Uterus (tissue), 4 donors: ENCODE measurements around the gene CDT1. TPM values are rescaled to one million over a fixed set of nuclear protein-coding genes. Genes with fewer than 3 reads are reported as not detected.
"Not testable (repeated sequence)": the region's sequence is repeated elsewhere in the genome, so short reads cannot be mapped to it uniquely, and the experiment has no call there.

Experiments
- DNase-seq, 2 donors: peaks; one replicate each; pipeline ENCODE4 v3.0.0-alpha.2; 2019 to 2020
- H3K27ac ChIP-seq, 2 donors: fragments of 200-600 bp; sonication (generic); 1 replicate in 1 of 2; 2 replicates in 1 of 2; pipeline ENCODE4 v1.5.1; 2016 to 2018
- H3K27me3 ChIP-seq, 2 donors: fragments of 200-600 bp; sonication (generic); one replicate each; pipeline ENCODE4 v1.5.1; 2018 to 2019; ENCODE audit warnings: control low read depth in 1 of 2
- H3K36me3 ChIP-seq, 2 donors: fragments of 200-600 bp; sonication (generic); one replicate each; pipeline ENCODE4 v1.5.1; 2019; ENCODE audit warnings: control low read depth in 1 of 2
- H3K4me1 ChIP-seq, 2 donors: fragments of 200-600 bp; sonication (generic); one replicate each; pipeline ENCODE4 v1.5.1; 2018 to 2019; ENCODE audit warnings: control low read depth in 1 of 2
- H3K4me3 ChIP-seq, 2 donors: fragments of 200-600 bp; sonication (generic); 1 replicate in 1 of 2; 2 replicates in 1 of 2; pipeline ENCODE4 v1.5.1; 2018 to 2019; ENCODE audit warnings: mild to moderate bottlenecking in 1 of 2
- H3K9me3 ChIP-seq, 2 donors: fragments of 200-600 bp; sonication (generic); one replicate each; pipeline ENCODE4 v1.5.1; 2019; ENCODE audit warnings: control low read depth in 1 of 2
- POLR2A ChIP-seq, 2 donors: fragments of 450-650 bp; IDR thresholded peaks; one replicate each; pipeline ENCODE4 v1.6.1; 2016; ENCODE audit warnings: antibody characterized with exemption in 2 of 2, mild to moderate bottlenecking in 1 of 2, moderate library complexity in 1 of 2
- intact Hi-C: fragments of 100-400 bp; cut with DNase I; formaldehyde crosslinking; loops from one replicate; pipeline ENCODE4 v1.15.1; 2023; ENCODE audit warnings: low total_unique reads
- total RNA-seq, 4 donors: library from RNA; depleted of rRNA in 3 of 4; stranded (reverse); fragments of >200 nt in 3 of 4; gene quantifications; one replicate each; pipeline versions ENCODE4 v1.1.0 to v1.2.4, GENCODE V29; 2014 to 2023
- TF ChIP-seq, protein P1 (sequence below), 4 experiments: fragments of 200-600 bp in 2 of 4; fragments of 450-650 bp in 2 of 4; sonication (generic) in 2 of 4; IDR thresholded peaks; one replicate each; pipeline ENCODE4 v1.5.1; 2016 to 2019; ENCODE audit warnings: antibody characterized with exemption in 4 of 4, mild to moderate bottlenecking in 2 of 4, moderate library complexity in 1 of 4
- donor health status: DM: yes; HTN: yes; CAD: no.

Gene CDT1
- total RNA-seq, 4 donors from 2014 or later, result 0.34 to 6.6 TPM; not detected in 2

GRCh38 chr16:88768071-88768783 lies 35.4 kb upstream of the CDT1 start:
- Histone ChIP-seq H3K36me3 (no peaks in the 10 kb centered on the region), H3K27ac (peak overlapping the region; percentile 55 to 65), H3K27me3 (no peaks in the 10 kb centered on the region), H3K4me3 (peak overlapping the region in 1 of 2 donors; percentile 8), H3K9me3 (no peaks in the 10 kb centered on the region), H3K4me1 (peaks cover 10 to 55% of the 10 kb centered on the region in 2 donors)
- TF ChIP-seq, protein P1, sequence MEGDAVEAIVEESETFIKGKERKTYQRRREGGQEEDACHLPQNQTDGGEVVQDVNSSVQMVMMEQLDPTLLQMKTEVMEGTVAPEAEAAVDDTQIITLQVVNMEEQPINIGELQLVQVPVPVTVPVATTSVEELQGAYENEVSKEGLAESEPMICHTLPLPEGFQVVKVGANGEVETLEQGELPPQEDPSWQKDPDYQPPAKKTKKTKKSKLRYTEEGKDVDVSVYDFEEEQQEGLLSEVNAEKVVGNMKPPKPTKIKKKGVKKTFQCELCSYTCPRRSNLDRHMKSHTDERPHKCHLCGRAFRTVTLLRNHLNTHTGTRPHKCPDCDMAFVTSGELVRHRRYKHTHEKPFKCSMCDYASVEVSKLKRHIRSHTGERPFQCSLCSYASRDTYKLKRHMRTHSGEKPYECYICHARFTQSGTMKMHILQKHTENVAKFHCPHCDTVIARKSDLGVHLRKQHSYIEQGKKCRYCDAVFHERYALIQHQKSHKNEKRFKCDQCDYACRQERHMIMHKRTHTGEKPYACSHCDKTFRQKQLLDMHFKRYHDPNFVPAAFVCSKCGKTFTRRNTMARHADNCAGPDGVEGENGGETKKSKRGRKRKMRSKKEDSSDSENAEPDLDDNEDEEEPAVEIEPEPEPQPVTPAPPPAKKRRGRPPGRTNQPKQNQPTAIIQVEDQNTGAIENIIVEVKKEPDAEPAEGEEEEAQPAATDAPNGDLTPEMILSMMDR (IDR thresholded peaks at IDR 0.05), result no peak
- no peak for TF ChIP-seq POLR2A (IDR thresholded peaks at IDR 0.05)
- DNase-seq, result peak; percentile 63
- intact Hi-C loops, result no loop called here

DNA sequence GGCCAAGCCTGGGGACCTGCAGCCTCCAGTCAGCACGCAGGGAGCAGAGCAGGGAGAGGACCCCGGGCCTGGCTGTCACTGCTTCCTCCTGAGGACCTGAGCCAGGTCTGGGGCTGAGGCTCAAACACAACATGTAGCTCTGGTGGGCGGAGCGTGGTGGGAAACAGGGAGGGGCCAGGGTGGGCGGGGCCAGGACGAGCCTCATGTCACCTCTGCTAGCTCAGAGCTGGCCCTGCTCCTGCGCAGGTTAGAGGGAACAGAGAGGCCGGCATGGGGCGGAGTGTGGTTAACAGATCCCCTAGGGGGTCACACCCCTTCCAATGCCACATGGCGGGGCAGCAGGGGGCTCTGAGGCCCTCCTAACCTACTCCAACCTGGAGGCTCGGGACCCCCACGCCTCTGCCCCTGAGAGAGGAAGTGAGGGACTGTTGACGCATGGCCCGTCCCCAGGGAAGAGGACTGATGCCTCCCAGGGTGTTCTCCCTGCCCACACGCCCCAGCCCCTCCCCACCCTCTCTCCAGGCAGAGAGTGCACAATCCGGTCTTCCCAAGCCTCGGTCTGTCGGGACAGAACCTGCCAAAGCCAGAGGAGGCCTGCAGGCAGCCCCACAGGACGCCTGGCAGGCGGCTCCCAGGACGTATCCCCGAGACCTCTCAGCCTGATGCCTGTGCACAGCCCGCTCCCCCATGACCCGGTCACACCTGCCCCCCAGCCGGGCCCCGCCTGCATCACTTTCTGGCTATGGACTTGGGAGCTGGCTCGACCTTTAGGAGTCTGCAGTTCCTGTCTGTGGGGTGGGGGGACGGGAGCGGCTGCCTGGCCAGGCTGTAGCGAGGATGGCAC lies 33.8 kb upstream of the CDT1 start:
- Histone ChIP-seq H3K27ac (peak overlapping the region; percentile 50 to 68), H3K4me3 (no peak overlapping the region), H3K4me1 (peaks cover 10 to 61% of the 10 kb centered on the region in 2 donors), H3K9me3 (no peaks in the 10 kb centered on the region), H3K36me3 (no peaks in the 10 kb centered on the region), H3K27me3 (no peaks in the 10 kb centered on the region)
- DNase-seq, result peak in 1 of 2 donors; percentile 36
- TF ChIP-seq, protein P1 (IDR thresholded peaks at IDR 0.05), result no peak
- no peak for TF ChIP-seq POLR2A (IDR thresholded peaks at IDR 0.05)
- intact Hi-C loops, result no loop called here

DNA sequence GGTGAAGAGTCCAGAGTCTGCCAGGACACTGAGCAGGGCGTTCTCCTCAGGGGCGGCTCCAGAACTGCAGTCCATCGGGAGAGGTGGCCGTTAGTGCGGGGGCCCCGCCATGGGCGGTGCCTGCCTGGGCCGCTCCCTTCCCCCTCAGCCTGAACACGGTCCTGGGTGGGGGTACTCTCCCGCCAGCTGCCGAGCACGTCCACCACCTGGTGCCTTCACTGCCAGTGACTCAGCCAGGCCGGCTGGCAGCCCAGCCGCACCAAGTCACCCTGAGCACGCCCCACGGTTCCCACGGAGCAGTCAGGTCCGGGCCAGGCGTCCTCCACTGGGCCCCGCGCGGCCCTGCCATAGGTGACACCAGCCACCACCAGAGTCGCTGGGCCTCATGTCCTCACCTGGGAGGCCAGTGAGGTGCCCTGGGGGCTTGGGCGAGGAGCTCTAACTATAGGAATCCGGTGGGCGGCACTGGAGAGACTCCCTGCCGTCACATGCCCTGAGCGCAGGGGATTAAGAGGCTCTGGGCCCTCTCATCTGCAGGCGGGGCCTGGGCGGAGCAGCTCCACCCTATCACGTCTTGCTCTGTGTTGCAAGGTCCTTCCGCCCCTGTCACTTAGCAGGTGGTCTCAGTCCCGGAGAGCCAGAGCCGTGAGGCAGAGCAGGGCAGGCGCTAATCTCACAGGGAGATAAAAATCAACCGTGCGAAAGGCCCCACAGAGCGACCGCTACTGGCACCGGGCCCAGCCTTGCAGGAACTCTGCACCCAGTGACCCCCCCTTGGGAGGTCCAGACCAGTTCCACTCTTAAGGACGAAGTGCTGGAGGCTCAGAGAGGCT lies 32.9 kb upstream of the CDT1 start:
- Histone ChIP-seq H3K27me3 (no peaks in the 10 kb centered on the region), H3K9me3 (no peaks in the 10 kb centered on the region), H3K27ac (peak overlapping the region; percentile 50 to 68), H3K4me3 (peak overlapping the region in 1 of 2 donors; percentile 10), H3K36me3 (no peaks in the 10 kb centered on the region), H3K4me1 (peaks cover 10 to 61% of the 10 kb centered on the region in 2 donors)
- DNase-seq, result peak; percentile 66 to 76
- TF ChIP-seq, protein P1 (IDR thresholded peaks at IDR 0.05), result peak in 1 of 4 experiments; percentile 19
- TF ChIP-seq POLR2A (IDR thresholded peaks at IDR 0.05), result peak; percentile 20 to 33
- intact Hi-C loops, result no loop called here

DNA sequence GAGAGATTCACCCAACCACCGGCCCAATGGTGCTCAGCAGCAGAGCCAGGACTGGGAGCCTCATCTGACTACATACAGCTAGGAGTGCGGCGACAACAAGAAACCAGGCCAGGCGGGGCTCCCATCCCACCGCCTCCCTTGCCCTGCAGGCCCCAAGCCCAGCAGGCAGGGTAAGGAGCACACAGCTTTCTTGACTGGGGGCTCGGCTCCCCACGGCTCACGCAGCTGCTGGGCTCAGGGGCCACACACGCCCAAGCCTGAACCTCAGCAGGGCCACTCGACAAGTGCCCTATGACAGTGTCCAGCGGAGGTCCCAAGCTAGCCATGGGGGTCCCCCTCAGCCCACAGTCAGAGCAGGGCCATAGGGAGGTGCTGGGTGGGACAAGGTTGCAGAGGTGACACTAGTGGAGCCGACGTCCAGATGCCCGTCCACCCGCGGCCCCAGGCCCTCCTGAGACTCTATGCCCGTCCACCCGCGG lies 32.3 kb upstream of the CDT1 start:
- DNase-seq, result no peak
- H3K4me1 ChIP-seq, result peaks cover 10 to 62% of the 10 kb centered on the region in 2 donors
- TF ChIP-seq POLR2A (IDR thresholded peaks at IDR 0.05), result no peak
- TF ChIP-seq, protein P1 (IDR thresholded peaks at IDR 0.05), result no peak
- H3K4me3 ChIP-seq, result no peak overlapping the region
- no peaks in the 10 kb centered on the region for H3K9me3 ChIP-seq
- no peaks in the 10 kb centered on the region for H3K36me3 ChIP-seq
- H3K27me3 ChIP-seq, result no peaks in the 10 kb centered on the region
- peak overlapping the region; percentile 50 to 68 for H3K27ac ChIP-seq
- intact Hi-C loops, result no loop called here

- Histone ChIP-seq H3K27ac (peak overlapping the region in 1 of 2 donors; percentile 73), H3K4me1 (peaks cover 10 to 66% of the 10 kb centered on the region in 2 donors)
- intact Hi-C loops, H3K27me3 ChIP-seq, H3K4me3 ChIP-seq, DNase-seq, H3K36me3 ChIP-seq, H3K9me3 ChIP-seq: not testable (repeated sequence)
Observed at GRCh38 chr16:88771781-88772180, 31.8 kb upstream of the CDT1 start.
